Cardiac muscle cell (in vitro differentiated cells and primary cell): ENCODE results near the gene HEPHL1. TPM values are rescaled to one million over a fixed set of nuclear protein-coding genes. Genes with fewer than 3 reads are reported as not detected.

Experiments used
- DNase-seq, 2 donors: peaks; one replicate each; pipeline versions ENCODE4 v3.0.0 to v3.0.0-alpha.2; 2010 to 2017; ENCODE audit warnings: low read depth in 1 of 2, low spot score in 1 of 2
- H3K27ac ChIP-seq: fragments of 200-600 bp; sonication (generic); 2 replicates; pipeline ENCODE4 v1.5.1; 2016
- H3K27me3 ChIP-seq: fragments of 200-600 bp; sonication (generic); 2 replicates; pipeline ENCODE4 v1.6.0; 2016; ENCODE audit warnings: control low read depth
- H3K36me3 ChIP-seq: fragments of 200-600 bp; sonication (generic); 2 replicates; pipeline ENCODE4 v1.5.1; 2016; ENCODE audit warnings: control low read depth
- H3K4me1 ChIP-seq: fragments of 200-600 bp; sonication (generic); 2 replicates; pipeline ENCODE4 v1.8.1; 2017; ENCODE audit warnings: low read depth, mild to moderate bottlenecking, mixed run types
- H3K4me3 ChIP-seq: fragments of 200-600 bp; sonication (generic); 2 replicates; pipeline ENCODE4 v1.5.1; 2016; ENCODE audit warnings: mild to moderate bottlenecking
- H3K9me3 ChIP-seq: fragments of 200-600 bp; sonication (generic); 2 replicates; pipeline ENCODE4 v1.5.1; 2017; ENCODE audit warnings: low read depth, mild to moderate bottlenecking, control low read depth
- CTCF ChIP-seq: IDR thresholded peaks from 2 replicates; pipeline ENCODE4 v1.5.1; 2012; ENCODE audit warnings: low read depth, mild to moderate bottlenecking, low read length
- polyA plus RNA-seq: library from polyadenylated mRNA; unstranded; fragments of >200 nt; fragmentation: Nextera tagmentation; extraction: Ambion mirVana; gene quantifications from 2 replicates; pipeline ENCODE4 v1.2.1, GENCODE V29; 2016
- total RNA-seq: library from RNA; depleted of rRNA; stranded (reverse); fragments of >200 nt; gene quantifications from 2 replicates; pipeline ENCODE4 v1.2.3, GENCODE V29; 2016

Gene HEPHL1
- total and polyA plus RNA-seq, 2 experiments from 2014 or later = not detected

GRCh38 chr11:94104734-94105133 is 83.6 kb downstream of the HEPHL1 start:
- H3K36me3 ChIP-seq = no peaks in the 10 kb centered on the region
- DNase-seq = no peak
- H3K4me1 ChIP-seq = no peaks in the 10 kb centered on the region
- TF ChIP-seq CTCF = no peak
- H3K9me3 ChIP-seq = no peaks in the 10 kb centered on the region
- H3K4me3 ChIP-seq = no peak overlapping the region
- H3K27ac ChIP-seq = no peak overlapping the region
- no peaks in the 10 kb centered on the region for H3K27me3 ChIP-seq

GRCh38 chr11:94106716-94107115 is 85.6 kb downstream of the HEPHL1 start:
- H3K4me1 ChIP-seq = no peaks in the 10 kb centered on the region
- no peaks in the 10 kb centered on the region for H3K36me3 ChIP-seq
- no peaks in the 10 kb centered on the region for H3K27me3 ChIP-seq
- no peak for TF ChIP-seq CTCF
- DNase-seq = no peak
- H3K4me3 ChIP-seq = no peak overlapping the region
- H3K9me3 ChIP-seq = no peaks in the 10 kb centered on the region
- no peak overlapping the region for H3K27ac ChIP-seq

DNA sequence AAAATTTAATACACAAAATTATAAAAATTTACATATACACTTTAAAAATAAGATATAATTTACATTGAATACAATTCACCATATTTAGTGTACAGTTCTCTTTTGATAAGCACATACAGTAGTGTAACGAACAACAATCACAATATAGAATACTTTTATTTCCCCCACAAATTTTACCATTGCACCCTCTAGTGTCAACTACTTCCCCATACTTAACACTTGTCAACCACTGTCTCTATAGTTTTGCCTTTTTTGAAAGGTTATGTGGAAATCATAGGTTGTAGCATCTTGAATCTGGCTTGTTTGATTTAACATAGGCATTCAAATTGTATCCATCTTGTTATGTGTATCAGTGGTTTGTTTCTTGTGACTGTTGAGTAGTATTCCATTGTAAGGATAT is 86.2 kb downstream of the HEPHL1 start:
- Histone ChIP-seq H3K36me3 (no peaks in the 10 kb centered on the region), H3K27ac (no peak overlapping the region), H3K4me3 (no peak overlapping the region), H3K9me3 (no peaks in the 10 kb centered on the region), H3K4me1 (no peaks in the 10 kb centered on the region), H3K27me3 (no peaks in the 10 kb centered on the region)
- peak in 1 of 2 donors; percentile 6 for DNase-seq
- peak; percentile 19 for TF ChIP-seq CTCF

GRCh38 chr11:94111241-94111640 is 90.1 kb downstream of the HEPHL1 start:
- Histone ChIP-seq H3K9me3 (no peaks in the 10 kb centered on the region), H3K27me3 (no peaks in the 10 kb centered on the region), H3K27ac (no peak overlapping the region), H3K36me3 (no peaks in the 10 kb centered on the region), H3K4me1 (no peaks in the 10 kb centered on the region), H3K4me3 (no peak overlapping the region)
- no peak for DNase-seq
- TF ChIP-seq CTCF = no peak

DNA sequence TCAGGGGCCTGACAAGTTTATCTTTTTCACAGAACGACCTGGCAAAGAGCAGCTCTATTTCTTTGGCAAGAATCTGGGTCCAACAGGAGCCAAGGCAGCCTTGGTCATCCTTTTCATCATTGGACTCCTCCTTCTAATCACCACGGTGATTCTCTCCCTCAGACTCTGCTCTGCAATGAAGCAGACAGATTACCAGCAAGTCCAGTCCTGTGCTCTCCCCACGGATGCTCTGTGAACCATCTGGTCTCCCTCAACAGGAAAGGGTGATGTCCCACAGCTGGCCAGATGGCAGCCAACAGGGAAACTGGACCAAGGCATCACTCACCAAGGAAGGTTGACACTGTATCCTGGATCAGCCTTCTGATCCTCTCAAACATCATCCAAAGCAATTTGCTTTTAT is 90.5 kb downstream of the HEPHL1 start:
- Histone ChIP-seq H3K4me3 (no peak overlapping the region), H3K36me3 (no peaks in the 10 kb centered on the region), H3K4me1 (no peaks in the 10 kb centered on the region), H3K27me3 (no peaks in the 10 kb centered on the region), H3K27ac (no peak overlapping the region), H3K9me3 (no peaks in the 10 kb centered on the region)
- DNase-seq = no peak
- no peak for TF ChIP-seq CTCF
